CD4-positive, alpha-beta T cell treated with Interleukin-17A for 1 hour (primary cell): ENCODE results near the gene PRDM12.

Source experiments
- DNase-seq: peaks from one replicate; pipeline ENCODE4 v3.0.0-alpha.2; 2020

The PRDM12 gene

GRCh38 chr9:130693101-130693425 is 28.7 kb downstream of the PRDM12 start:
- no peak for DNase-seq

GRCh38 chr9:130693426-130694191 is 29.2 kb downstream of the PRDM12 start, which contains the start of gene EXOSC2:
Gene EXOSC2, plus strand, starts transcription at chr9:130693780. Its CDS starts 12 bp downstream, at chr9:130693792.
- DNase-seq, result peak; percentile 99

GRCh38 chr9:130694205-130694604 is 29.8 kb downstream of the PRDM12 start:
- no peak for DNase-seq

DNA sequence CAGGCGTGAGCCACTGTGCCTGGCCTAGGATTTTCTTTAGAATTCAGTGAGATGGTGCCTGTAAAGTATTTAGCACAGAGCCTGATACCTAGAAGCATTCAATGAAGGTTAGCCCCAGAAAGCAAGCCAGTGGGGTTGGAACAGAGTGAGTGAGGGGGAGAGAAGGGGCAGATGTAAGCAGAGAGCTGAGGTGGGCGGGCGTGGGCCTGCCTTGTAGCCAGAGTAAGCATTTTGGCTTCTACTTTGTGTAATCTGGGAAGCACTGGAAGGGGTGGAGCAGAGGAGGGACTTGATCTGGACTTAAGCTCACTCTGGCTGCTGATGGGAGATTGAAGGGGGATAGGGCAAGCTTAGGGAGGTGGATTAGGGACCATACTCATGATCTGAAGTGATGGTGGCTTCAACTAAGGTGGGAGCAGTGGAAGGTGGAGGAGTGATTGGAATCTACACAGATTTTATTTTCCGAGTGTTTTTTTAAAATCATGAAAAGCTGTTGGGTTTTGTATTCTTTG is 31.8 kb downstream of the PRDM12 start:
- no peak for DNase-seq

GRCh38 chr9:130696996-130697395 is 32.6 kb downstream of the PRDM12 start:
- no peak for DNase-seq

GRCh38 chr9:130698514-130698913 is 34.1 kb downstream of the PRDM12 start:
- DNase-seq, result no peak

- DNase-seq, result no peak
These were observed 34.7 kb downstream of the PRDM12 start for GRCh38 chr9:130699047-130699446.

GRCh38 chr9:130701059-130702022 is 36.9 kb downstream of the PRDM12 start:
- DNase-seq, result peak; percentile 69

GRCh38 chr9:130703501-130703900 is 39.1 kb downstream of the PRDM12 start:
- no peak for DNase-seq

GRCh38 chr9:130707225-130707976 is 43.0 kb downstream of the PRDM12 start:
- peak; percentile 78 for DNase-seq

GRCh38 chr9:130710822-130711352 is 46.5 kb downstream of the PRDM12 start:
- no peak for DNase-seq

- no peak for DNase-seq
These were observed 47.1 kb downstream of the PRDM12 start for GRCh38 chr9:130711469-130711868.

DNA sequence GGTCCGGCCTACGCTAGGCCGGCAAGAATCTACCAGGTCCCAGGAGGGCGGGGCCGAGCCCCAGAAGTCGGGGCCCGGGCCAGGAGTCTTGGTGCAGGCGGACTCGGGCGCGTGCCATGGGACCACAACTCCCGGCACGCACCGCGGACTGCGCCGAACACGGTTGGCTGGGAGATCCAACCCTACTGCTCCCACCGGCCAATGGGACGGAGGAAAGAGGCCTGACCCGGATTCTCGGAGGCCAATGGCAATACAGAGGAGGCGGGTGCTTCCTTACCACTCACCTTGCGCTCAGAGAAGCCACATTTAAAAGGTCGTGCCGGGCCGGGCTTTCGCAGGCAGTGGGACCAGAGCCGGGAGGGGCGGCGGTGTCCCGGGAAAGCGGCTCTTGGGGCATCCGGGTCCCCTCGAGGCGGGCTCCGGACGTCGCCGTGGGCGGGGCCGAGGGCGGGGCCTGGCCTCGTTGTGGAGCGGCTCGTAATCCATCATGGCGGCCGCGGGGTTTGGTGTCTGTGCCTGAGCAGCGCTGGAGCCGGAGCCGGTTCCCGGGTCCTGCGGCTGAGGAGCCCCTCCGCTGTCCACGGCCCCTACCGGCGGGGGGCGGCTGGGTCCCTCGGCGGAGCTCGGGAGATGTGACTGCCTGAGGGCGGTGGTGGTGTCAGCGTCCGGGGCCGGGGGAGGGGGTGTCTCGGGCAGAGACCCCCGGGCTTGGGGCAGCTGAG is 48.3 kb downstream of the PRDM12 start:
- DNase-seq, result peak; percentile 97

- no peak for DNase-seq
These were observed 49.0 kb downstream of the PRDM12 start for GRCh38 chr9:130713286-130713960.

DNA sequence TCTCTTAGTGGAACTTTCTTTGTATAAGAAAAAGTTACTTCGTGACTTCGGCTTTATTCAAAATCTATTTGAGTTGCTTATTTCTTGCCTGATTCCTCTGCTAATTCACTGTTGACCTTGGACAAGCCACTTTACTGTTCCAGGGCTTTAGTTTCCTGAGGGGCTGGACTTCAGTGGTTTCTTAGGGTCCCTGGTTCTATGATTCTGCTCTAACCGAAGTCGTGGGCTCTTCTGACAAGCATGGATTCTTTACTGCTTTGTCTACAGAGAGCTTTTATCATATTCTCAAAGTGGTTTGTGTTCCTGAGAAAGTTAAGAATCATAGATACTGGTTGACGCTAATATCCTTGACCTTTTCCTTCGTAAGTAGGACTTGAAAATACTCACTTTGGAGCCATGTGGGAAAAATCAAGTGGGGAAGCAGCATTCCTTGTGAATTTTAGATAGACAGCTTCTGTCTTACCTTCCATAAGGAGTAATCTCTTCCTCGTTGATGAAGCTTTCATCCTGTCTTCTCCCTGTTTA is 50.3 kb downstream of the PRDM12 start:
- no peak for DNase-seq

- no peak for DNase-seq
These were observed 50.9 kb downstream of the PRDM12 start for GRCh38 chr9:130715270-130715669.

DNA sequence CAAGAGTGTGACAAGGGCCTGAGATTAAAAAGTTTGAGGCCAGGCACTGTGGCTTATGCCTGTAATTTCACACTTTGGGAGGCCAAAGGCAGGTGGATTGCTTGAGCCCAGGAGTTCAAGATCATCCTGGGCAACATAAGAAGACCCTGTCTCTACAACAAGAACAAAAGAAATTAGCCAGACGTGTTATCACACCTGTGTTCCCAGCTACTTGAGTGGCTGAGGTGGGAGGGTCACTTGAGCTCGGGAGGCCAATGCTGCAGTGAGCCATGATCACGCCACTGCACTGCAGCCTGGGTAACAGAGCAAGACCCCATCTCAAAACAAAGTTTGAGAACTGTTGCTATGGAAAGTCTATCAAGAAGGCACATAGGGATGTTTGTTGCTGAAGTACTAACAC is 54.2 kb downstream of the PRDM12 start:
- no peak for DNase-seq

DNA sequence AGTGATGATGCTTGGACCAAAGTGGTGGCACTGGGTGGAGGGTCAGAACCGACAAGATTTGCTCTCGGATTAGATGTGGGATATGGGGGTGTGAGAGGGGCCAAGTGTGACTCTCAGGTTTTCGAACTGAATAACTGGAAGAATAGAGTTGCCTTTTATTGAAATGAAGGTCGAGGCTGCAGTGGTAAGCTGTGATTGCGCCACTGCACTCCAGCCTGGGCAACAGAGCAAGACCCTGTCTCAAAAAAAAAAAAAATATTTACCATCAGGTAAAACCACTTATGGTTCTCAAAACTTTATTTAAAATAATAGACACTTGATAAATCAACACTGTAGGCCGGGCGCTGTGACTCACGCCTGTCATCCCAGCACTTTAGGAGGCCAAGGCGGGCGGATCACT is 56.4 kb downstream of the PRDM12 start:
- no peak for DNase-seq

DNA sequence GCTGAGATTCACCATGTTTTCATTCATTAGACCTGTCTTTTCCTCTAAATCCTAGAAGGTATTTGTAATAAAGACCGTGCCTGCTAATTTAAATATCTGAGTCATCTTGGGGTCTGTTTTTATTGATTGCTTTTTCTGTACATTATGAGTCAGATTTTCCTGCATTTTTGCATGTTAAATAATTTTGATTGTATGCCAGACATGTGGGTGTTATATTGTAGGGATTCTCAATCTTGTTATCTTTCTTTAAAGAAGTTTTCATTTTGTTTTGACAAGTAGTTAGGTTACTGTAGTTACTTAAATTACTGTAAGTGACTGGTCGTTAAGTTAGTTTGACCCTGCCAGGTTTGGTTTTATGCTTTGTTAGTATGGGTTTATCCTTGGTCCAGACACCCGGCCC is 64.3 kb downstream of the PRDM12 start:
- no peak for DNase-seq

GRCh38 chr9:130729145-130729544 is 64.8 kb downstream of the PRDM12 start:
- DNase-seq, result no peak

DNA sequence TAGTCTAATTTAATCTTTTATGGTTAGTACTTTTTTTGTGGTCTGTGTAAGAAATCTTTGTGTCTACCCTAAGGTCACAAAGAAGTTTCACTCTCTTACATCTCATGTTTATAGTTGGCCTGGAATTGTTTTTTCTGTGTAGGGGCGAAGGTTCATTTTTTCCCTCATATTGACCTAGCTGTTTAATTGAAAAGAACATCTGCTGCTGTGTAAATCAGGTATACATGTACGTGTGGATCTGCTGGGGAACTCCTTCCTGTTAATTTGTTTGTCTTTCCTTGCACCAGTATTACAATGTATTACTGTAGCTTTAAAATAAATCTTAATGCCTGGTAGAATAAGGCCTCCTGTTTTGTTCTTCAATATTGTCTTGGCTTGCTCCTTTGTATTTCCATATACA is 67.0 kb downstream of the PRDM12 start:
- no peak for DNase-seq
